GM12878 (cell line): ENCODE data around the gene MUC21. TPM values are rescaled to one million over a fixed set of nuclear protein-coding genes. Genes with fewer than 3 reads are reported as not detected.

Source experiments
- ATAC-seq: fragments of 200-7000 bp; cut with Tn5 transposase; 3 replicates; pipeline ENCODE4 v1.9.1; 2020; ENCODE audit warnings: mild to moderate bottlenecking, moderate library complexity
- BruUV-seq: library from RNA; stranded (reverse); fragments of 400-500 nt; replicated peaks from 2 replicates; lab custom pipeline; 2021; lab: Mats Ljungman, UMichigan
- CTCF ChIA-PET: fragments of 300-600 bp; sonication (Branson Sonifier 250); formaldehyde crosslinking; extraction: SDS; loops from one replicate; lab custom pipeline; 2021; ENCODE audit warnings: inconsistent platforms; lab: Yijun Ruan, JAX
- POLR2A ChIA-PET: fragments of 350-600 bp; formaldehyde crosslinking; extraction: SDS; loops from one replicate; lab custom pipeline; 2021; ENCODE audit warnings: inconsistent platforms; lab: Charles Lee
- RAD21 ChIA-PET: fragments of 300-600 bp; sonication (Branson Sonifier 250); formaldehyde crosslinking; loops from one replicate; lab custom pipeline; 2023; ENCODE audit warnings: antibody characterized with exemption; ENCODE audit not compliant: unreplicated experiment; lab: Charles Lee
- SMC1A ChIA-PET: fragments of 300-600 bp; sonication (Branson Sonifier 250); formaldehyde crosslinking; loops from one replicate; lab custom pipeline; 2023; ENCODE audit not compliant: unreplicated experiment, uncharacterized antibody; lab: Charles Lee
- DNase-seq: peaks from one replicate; pipeline ENCODE4 v3.0.0-alpha.2; 2011; ENCODE audit warnings: low read depth, low spot score
- FAIRE-seq: peaks from 3 replicates; lab custom pipeline; 2011; peaks lifted over from hg19 to GRCh38; lab: Jason Lieb, UNC
- H2AFZ ChIP-seq: 2 replicates; pipeline ENCODE4 v1.6.0; 2011; ENCODE audit warnings: low read depth, low read length, control low read depth; ENCODE audit not compliant: control insufficient read depth
- H3K27ac ChIP-seq: 2 replicates; pipeline ENCODE4 v1.5.1; 2011; ENCODE audit warnings: control low read depth; ENCODE audit not compliant: control insufficient read depth, insufficient read depth
- H3K27me3 ChIP-seq, 2 experiments: replicated peaks in 1 of 2; 2 replicates each; pipeline versions ENCODE4 v1.6.0 to v1.6.1; 2011; ENCODE audit warnings: low read length in 1 of 2; ENCODE audit not compliant: control insufficient read depth in 2 of 2, insufficient read depth in 2 of 2
- H3K36me3 ChIP-seq, 2 experiments: 2 replicates each; pipeline ENCODE4 v1.5.1; 2011; ENCODE audit warnings: low read length in 1 of 2; ENCODE audit not compliant: control insufficient read depth in 2 of 2, insufficient read depth in 2 of 2
- H3K4me1 ChIP-seq: 2 replicates; pipeline ENCODE4 v1.6.1; 2011; ENCODE audit warnings: mild to moderate bottlenecking, low read length, moderate library complexity, mixed read lengths; ENCODE audit not compliant: control insufficient read depth, insufficient read depth
- H3K4me2 ChIP-seq: 2 replicates; pipeline ENCODE4 v1.6.0; 2011; ENCODE audit warnings: control low read depth; ENCODE audit not compliant: control insufficient read depth, insufficient read depth
- H3K4me3 ChIP-seq: fragments of 200-600 bp; sonication (generic); 2 replicates; pipeline ENCODE4 v1.5.1; 2016
- H3K79me2 ChIP-seq: 2 replicates; pipeline ENCODE4 v1.6.0; 2011; ENCODE audit warnings: low read length; ENCODE audit not compliant: control insufficient read depth, insufficient read depth
- H3K9ac ChIP-seq: 2 replicates; pipeline ENCODE4 v1.8.0; 2011; ENCODE audit warnings: low read length, control low read depth, mixed read lengths; ENCODE audit not compliant: control insufficient read depth, insufficient read depth
- H3K9me3 ChIP-seq: replicated peaks from 3 replicates; pipeline ENCODE4 v1.5.1; 2011; ENCODE audit warnings: mild to moderate bottlenecking, low read length; ENCODE audit not compliant: control insufficient read depth, insufficient read depth
- H4K20me1 ChIP-seq: 2 replicates; pipeline ENCODE4 v1.6.0; 2011; ENCODE audit not compliant: control insufficient read depth, insufficient read depth
- CBX3 ChIP-seq: fragments of 200-600 bp; sonication (generic); IDR thresholded peaks from 2 replicates; pipeline ENCODE4 v1.6.1; 2016; ENCODE audit warnings: low read depth, borderline replicate concordance
- FOXM1 ChIP-seq: IDR thresholded peaks from 2 replicates; pipeline ENCODE4 v1.6.1; 2012; ENCODE audit warnings: low read depth, mild to moderate bottlenecking, inconsistent platforms, low read length, moderate library complexity
- JUNB ChIP-seq: IDR thresholded peaks from 2 replicates; pipeline ENCODE4 v1.6.1; 2016; ENCODE audit warnings: antibody characterized with exemption, mild to moderate bottlenecking
- KAT2A ChIP-seq: conservative IDR thresholded peaks from 2 replicates; pipeline ENCODE4 v1.6.1; 2011; ENCODE audit warnings: low read depth, low read length; ENCODE audit not compliant: control insufficient read depth
- NFYB ChIP-seq: IDR thresholded peaks from 2 replicates; pipeline ENCODE4 v1.6.1; 2011; ENCODE audit warnings: low read depth, mild to moderate bottlenecking, low read length, improper control_type of control experiment, moderate library complexity; ENCODE audit not compliant: insufficient read depth
- PAX5 ChIP-seq: IDR thresholded peaks from 2 replicates; pipeline ENCODE4 v1.6.1; 2011; ENCODE audit warnings: low read depth, low read length, borderline replicate concordance
- RAD21 ChIP-seq: IDR thresholded peaks from 2 replicates; pipeline ENCODE4 v1.6.1; 2011; ENCODE audit warnings: mild to moderate bottlenecking, low read depth, low read length, moderate library complexity; ENCODE audit not compliant: insufficient read depth
- SMARCA5 ChIP-seq: fragments of 450-650 bp; IDR thresholded peaks from 2 replicates; pipeline ENCODE4 v1.6.1; 2017; ENCODE audit warnings: mild to moderate bottlenecking
- WGBS: methylation state at CpG from one replicate; pipeline ENCODE4 v1.1.6; 2016; ENCODE audit warnings: low lambda C conversion rate; ENCODE audit not compliant: insufficient replicate concordance, insufficient coverage; ENCODE audit errors: missing lambda C conversion rate; 5-methylcytosine and 5-hydroxymethylcytosine counted together
- in situ Hi-C: fragments of 300-500 bp; cut with MboI; formaldehyde crosslinking; loops from 9 replicates; pipeline ENCODE4 v1.14.3; 2018; ENCODE audit warnings: mixed read lengths
- intact Hi-C: fragments of 100-400 bp; cut with micrococcal nuclease; formaldehyde crosslinking; loops from one replicate; pipeline ENCODE4 v1.14.2; 2022; ENCODE audit not compliant: unreplicated experiment
- polyA plus RNA-seq, 11 experiments: library from polyadenylated mRNA; depleted of rRNA in 4 of 11; unstranded in 6 of 11; stranded (reverse) in 5 of 11; fragments of >200 nt; fragmentation: Nextera tagmentation in 4 of 11; fragmentation: Illumina TruSeq in 1 of 11; extraction: Ambion mirVana in 4 of 11; extraction: Trizol in 1 of 11; gene quantifications; 1 replicate in 1 of 11; 2 replicates in 10 of 11; pipeline versions ENCODE4 v1.2.1 to v1.2.3, GENCODE V29; 2011 to 2016; ENCODE audit warnings: inconsistent platforms in 2 of 11, missing spikeins in 2 of 11, low read depth in 1 of 11
- total RNA-seq, 4 experiments: library from RNA; depleted of rRNA in 3 of 4; stranded (reverse); fragments of >200 nt in 3 of 4; fragmentation: Illumina TruSeq in 1 of 4; extraction: Trizol in 1 of 4; gene quantifications; 2 replicates each; pipeline versions ENCODE4 v1.2.1 to v1.2.3, GENCODE V29; 2013 to 2021
- TF ChIP-seq, protein P1 (sequence below): fragments of 450-650 bp; IDR thresholded peaks from 2 replicates; pipeline ENCODE4 v1.6.1; 2017; ENCODE audit warnings: borderline replicate concordance
- TF ChIP-seq, protein P2 (sequence below): IDR thresholded peaks from 2 replicates; pipeline ENCODE4 v1.6.1; 2011; ENCODE audit warnings: mild to moderate bottlenecking, low read depth, low read length, moderate library complexity; ENCODE audit not compliant: insufficient replicate concordance
- TF ChIP-seq, protein P3 (sequence below): fragments of 150-350 bp; IDR thresholded peaks from 2 replicates; pipeline ENCODE4 v1.6.1; 2014; ENCODE audit warnings: mild to moderate bottlenecking, low read depth, low read length

MUC21 gene
- total and polyA plus RNA-seq, 10 of the 15 experiments (the other 5 are each of a cell fraction or from before 2014, with no cell fraction given) = 0.02 TPM; not detected in 9

DNA sequence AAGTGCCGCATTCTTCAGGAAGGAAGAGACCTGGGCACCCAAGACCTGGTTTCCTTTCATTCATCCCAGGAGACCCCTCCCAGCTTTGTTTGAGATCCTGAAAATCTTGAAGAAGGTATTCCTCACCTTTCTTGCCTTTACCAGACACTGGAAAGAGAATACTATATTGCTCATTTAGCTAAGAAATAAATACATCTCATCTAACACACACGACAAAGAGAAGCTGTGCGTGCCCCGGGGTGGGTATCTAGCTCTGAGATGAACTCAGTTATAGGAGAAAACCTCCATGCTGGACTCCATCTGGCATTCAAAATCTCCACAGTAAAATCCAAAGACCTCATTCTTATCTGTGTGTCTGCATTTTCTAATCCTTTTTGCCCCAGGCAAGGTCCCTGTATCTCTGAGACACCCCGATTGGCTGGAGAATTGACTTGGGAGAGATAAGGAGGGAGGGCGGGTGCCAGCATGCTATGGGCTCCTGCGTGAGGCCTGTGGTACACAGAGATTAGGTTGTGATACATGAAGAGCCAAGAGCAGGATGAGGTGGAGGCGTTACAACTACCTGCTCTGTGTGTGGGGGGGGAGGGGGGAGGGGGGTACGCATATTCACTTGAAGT, 4.8 kb downstream of the MUC21 start:
- H2AFZ ChIP-seq = no peak overlapping the region
- H3K4me1 ChIP-seq = peaks cover 5% of the 10 kb centered on the region
- no peaks in the 10 kb centered on the region; a peak in 2 of 4 replicates for H3K27me3 ChIP-seq
- H3K4me2 ChIP-seq = no peak overlapping the region
- SMC1A ChIA-PET = no interaction called here
- no peaks in the 10 kb centered on the region for H4K20me1 ChIP-seq
- H3K9me3 ChIP-seq = no peaks in the 10 kb centered on the region
- no peak for FAIRE-seq
- POLR2A ChIA-PET = no interaction called here
- TF ChIP-seq CBX3 = no peak
- TF ChIP-seq PAX5 = no peak
- no peak for TF ChIP-seq SMARCA5
- TF ChIP-seq, protein P1, sequence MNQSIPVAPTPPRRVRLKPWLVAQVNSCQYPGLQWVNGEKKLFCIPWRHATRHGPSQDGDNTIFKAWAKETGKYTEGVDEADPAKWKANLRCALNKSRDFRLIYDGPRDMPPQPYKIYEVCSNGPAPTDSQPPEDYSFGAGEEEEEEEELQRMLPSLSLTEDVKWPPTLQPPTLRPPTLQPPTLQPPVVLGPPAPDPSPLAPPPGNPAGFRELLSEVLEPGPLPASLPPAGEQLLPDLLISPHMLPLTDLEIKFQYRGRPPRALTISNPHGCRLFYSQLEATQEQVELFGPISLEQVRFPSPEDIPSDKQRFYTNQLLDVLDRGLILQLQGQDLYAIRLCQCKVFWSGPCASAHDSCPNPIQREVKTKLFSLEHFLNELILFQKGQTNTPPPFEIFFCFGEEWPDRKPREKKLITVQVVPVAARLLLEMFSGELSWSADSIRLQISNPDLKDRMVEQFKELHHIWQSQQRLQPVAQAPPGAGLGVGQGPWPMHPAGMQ = no peak
- no peak for TF ChIP-seq RAD21
- TF ChIP-seq KAT2A = no peak
- TF ChIP-seq JUNB = no peak
- TF ChIP-seq, protein P2, sequence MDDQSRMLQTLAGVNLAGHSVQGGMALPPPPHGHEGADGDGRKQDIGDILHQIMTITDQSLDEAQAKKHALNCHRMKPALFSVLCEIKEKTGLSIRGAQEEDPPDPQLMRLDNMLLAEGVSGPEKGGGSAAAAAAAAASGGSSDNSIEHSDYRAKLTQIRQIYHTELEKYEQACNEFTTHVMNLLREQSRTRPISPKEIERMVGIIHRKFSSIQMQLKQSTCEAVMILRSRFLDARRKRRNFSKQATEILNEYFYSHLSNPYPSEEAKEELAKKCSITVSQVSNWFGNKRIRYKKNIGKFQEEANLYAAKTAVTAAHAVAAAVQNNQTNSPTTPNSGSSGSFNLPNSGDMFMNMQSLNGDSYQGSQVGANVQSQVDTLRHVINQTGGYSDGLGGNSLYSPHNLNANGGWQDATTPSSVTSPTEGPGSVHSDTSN = no peak
- TF ChIP-seq FOXM1 = no peak
- TF ChIP-seq, protein P3, sequence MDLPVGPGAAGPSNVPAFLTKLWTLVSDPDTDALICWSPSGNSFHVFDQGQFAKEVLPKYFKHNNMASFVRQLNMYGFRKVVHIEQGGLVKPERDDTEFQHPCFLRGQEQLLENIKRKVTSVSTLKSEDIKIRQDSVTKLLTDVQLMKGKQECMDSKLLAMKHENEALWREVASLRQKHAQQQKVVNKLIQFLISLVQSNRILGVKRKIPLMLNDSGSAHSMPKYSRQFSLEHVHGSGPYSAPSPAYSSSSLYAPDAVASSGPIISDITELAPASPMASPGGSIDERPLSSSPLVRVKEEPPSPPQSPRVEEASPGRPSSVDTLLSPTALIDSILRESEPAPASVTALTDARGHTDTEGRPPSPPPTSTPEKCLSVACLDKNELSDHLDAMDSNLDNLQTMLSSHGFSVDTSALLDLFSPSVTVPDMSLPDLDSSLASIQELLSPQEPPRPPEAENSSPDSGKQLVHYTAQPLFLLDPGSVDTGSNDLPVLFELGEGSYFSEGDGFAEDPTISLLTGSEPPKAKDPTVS = no peak
- no peak for TF ChIP-seq NFYB
- RAD21 ChIA-PET = no interaction called here
- H3K79me2 ChIP-seq = no peaks in the 10 kb centered on the region
- CTCF ChIA-PET = interaction anchor here (1.7 kb wide), 1 partner anchor 99 kb away, joined by 5 read pairs; no protein-coding TSS in a partner anchor
- H3K36me3 ChIP-seq = no peaks in the 10 kb centered on the region
- no peak overlapping the region for H3K9ac ChIP-seq
- intact Hi-C loops (no loop called here), in situ Hi-C loops (no loop called here)
- no peak overlapping the region for H3K4me3 ChIP-seq
- 78% methylated on average over 7 of the region's 9 CpGs for WGBS
- no peak overlapping the region for H3K27ac ChIP-seq
- no peak for DNase-seq
- no peak for ATAC-seq
- no TSS peak for BruUV-seq
